ENCODE results near the gene ZSCAN21.

ZSCAN21 gene

GRCh38 chr7:100080907-100081534 is 31.4 kb downstream of the ZSCAN21 start:
- H3K36me3 ChIP-seq, result peaks cover 46% of the 10 kb centered on the region
- TF ChIP-seq CTCF (IDR thresholded peaks at IDR 0.05; ENCODE audit: low read depth, low read length), result no peak
- no peaks in the 10 kb centered on the region for H3K27me3 ChIP-seq (ENCODE audit: insufficient read depth, low read depth, severe bottlenecking)
- H3K27ac ChIP-seq, result peak overlapping the region; percentile 93
- no peaks in the 10 kb centered on the region for H3K9me3 ChIP-seq (ENCODE audit: severe bottlenecking)
- peak; percentile 32 for DNase-seq
- H3K4me3 ChIP-seq (ENCODE audit: low read depth, low read length), result peak overlapping the region; percentile 99

- Histone ChIP-seq H3K9me3 (ENCODE audit: severe bottlenecking) (no peaks in the 10 kb centered on the region), H3K27me3 (ENCODE audit: insufficient read depth, low read depth, severe bottlenecking) (no peaks in the 10 kb centered on the region), H3K4me3 (ENCODE audit: low read depth, low read length) (peak within 1 kb of the TSS; percentile 99), H3K27ac (peak within 1 kb of the TSS; percentile 93), H3K36me3 (peaks cover 40% of the 10 kb centered on the region)
- DNase-seq, result peak; percentile 99
- peak; percentile 88 for TF ChIP-seq CTCF (IDR thresholded peaks at IDR 0.05; ENCODE audit: low read depth, low read length)
Observed at GRCh38 chr7:100081535-100082102, 32.0 kb downstream of the ZSCAN21 start, which contains the start of gene ZNF3. Gene ZNF3 (minus strand): TSS chr7:100081723. CDS start chr7:100077357, 4,366 bp downstream.

- H3K9me3 ChIP-seq (ENCODE audit: severe bottlenecking), result no peaks in the 10 kb centered on the region
- no peaks in the 10 kb centered on the region for H3K27me3 ChIP-seq (ENCODE audit: insufficient read depth, low read depth, severe bottlenecking)
- no peak overlapping the region for H3K27ac ChIP-seq
- TF ChIP-seq CTCF (IDR thresholded peaks at IDR 0.05; ENCODE audit: low read depth, low read length), result no peak
- H3K36me3 ChIP-seq, result peaks cover 26% of the 10 kb centered on the region
- no peak for DNase-seq
- H3K4me3 ChIP-seq (ENCODE audit: low read depth, low read length), result no peak overlapping the region
Observed at GRCh38 chr7:100082978-100083377, 33.4 kb downstream of the ZSCAN21 start.

GRCh38 chr7:100085515-100085914 is 35.9 kb downstream of the ZSCAN21 start:
- H3K36me3 ChIP-seq, result peaks cover 19% of the 10 kb centered on the region
- no peaks in the 10 kb centered on the region for H3K27me3 ChIP-seq (ENCODE audit: insufficient read depth, low read depth, severe bottlenecking)
- H3K9me3 ChIP-seq (ENCODE audit: severe bottlenecking), result no peaks in the 10 kb centered on the region
- no peak overlapping the region for H3K4me3 ChIP-seq (ENCODE audit: low read depth, low read length)
- H3K27ac ChIP-seq, result no peak overlapping the region
- no peak for TF ChIP-seq CTCF (IDR thresholded peaks at IDR 0.05; ENCODE audit: low read depth, low read length)
- DNase-seq, result no peak

- H3K27me3 ChIP-seq (ENCODE audit: insufficient read depth, low read depth, severe bottlenecking), result no peaks in the 10 kb centered on the region
- no peak overlapping the region for H3K4me3 ChIP-seq (ENCODE audit: low read depth, low read length)
- H3K9me3 ChIP-seq (ENCODE audit: severe bottlenecking), result no peaks in the 10 kb centered on the region
- TF ChIP-seq CTCF (IDR thresholded peaks at IDR 0.05; ENCODE audit: low read depth, low read length), result no peak
- DNase-seq, result no peak
- peaks cover 32% of the 10 kb centered on the region for H3K36me3 ChIP-seq
- no peak overlapping the region for H3K27ac ChIP-seq
Observed at GRCh38 chr7:100087055-100087750, 37.6 kb downstream of the ZSCAN21 start.
